A673 (cell line): ENCODE data around the gene FCHSD1.

Experiments used
- EZH2 ChIP-seq: fragments of 200-600 bp; sonication (generic); IDR thresholded peaks from 2 replicates; pipeline ENCODE4 v1.6.1; 2017; ENCODE audit warnings: borderline replicate concordance, low read depth, mild to moderate bottlenecking, mixed read lengths, antibody characterized with exemption, low read length; ENCODE audit not compliant: poor library complexity, severe bottlenecking
- TF ChIP-seq, protein P1 (sequence below): fragments of 300-800, 200-600 bp; sonication (generic); conservative IDR thresholded peaks from 2 replicates; pipeline ENCODE4 v1.5.1; 2017; ENCODE audit warnings: low read depth, mild to moderate bottlenecking, antibody characterized with exemption, low read length, moderate library complexity, mixed read lengths

GRCh38 chr5:141597814-141598213 lies 53.4 kb downstream of the FCHSD1 start:
- TF ChIP-seq, protein P1, sequence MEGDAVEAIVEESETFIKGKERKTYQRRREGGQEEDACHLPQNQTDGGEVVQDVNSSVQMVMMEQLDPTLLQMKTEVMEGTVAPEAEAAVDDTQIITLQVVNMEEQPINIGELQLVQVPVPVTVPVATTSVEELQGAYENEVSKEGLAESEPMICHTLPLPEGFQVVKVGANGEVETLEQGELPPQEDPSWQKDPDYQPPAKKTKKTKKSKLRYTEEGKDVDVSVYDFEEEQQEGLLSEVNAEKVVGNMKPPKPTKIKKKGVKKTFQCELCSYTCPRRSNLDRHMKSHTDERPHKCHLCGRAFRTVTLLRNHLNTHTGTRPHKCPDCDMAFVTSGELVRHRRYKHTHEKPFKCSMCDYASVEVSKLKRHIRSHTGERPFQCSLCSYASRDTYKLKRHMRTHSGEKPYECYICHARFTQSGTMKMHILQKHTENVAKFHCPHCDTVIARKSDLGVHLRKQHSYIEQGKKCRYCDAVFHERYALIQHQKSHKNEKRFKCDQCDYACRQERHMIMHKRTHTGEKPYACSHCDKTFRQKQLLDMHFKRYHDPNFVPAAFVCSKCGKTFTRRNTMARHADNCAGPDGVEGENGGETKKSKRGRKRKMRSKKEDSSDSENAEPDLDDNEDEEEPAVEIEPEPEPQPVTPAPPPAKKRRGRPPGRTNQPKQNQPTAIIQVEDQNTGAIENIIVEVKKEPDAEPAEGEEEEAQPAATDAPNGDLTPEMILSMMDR: no peak
- TF ChIP-seq EZH2: no peak
